Pulmonary artery endothelial cell (primary cell): ENCODE measurements around the gene MAN1A1. TPM values are rescaled to one million over a fixed set of nuclear protein-coding genes. Genes with fewer than 3 reads are reported as not detected.
A peak's percentile ranks its signal among the peaks of the same experiment; 100 is the strongest.

ENCODE experiments used
- DNase-seq: peaks from one replicate; pipeline ENCODE4 v3.0.0-alpha.2; 2011; ENCODE audit warnings: low read depth, low spot score
- total RNA-seq: library from RNA; depleted of rRNA; stranded (reverse); fragments of >200 nt; gene quantifications from 2 replicates; pipeline ENCODE4 v1.2.3, GENCODE V29; 2014

Gene MAN1A1
- total RNA-seq, 1 donor from 2014 or later: 29.6 TPM

GRCh38 chr6:119148098-119148824, 201.3 kb downstream of the MAN1A1 start:
- DNase-seq: no peak

GRCh38 chr6:119147101-119148053, 202.2 kb downstream of the MAN1A1 start:
- peak; percentile 48 for DNase-seq

GRCh38 chr6:119145111-119145510, 204.4 kb downstream of the MAN1A1 start:
- DNase-seq: no peak

- no peak for DNase-seq
Observed at GRCh38 chr6:119142637-119143036, 206.9 kb downstream of the MAN1A1 start.

- DNase-seq: no peak
Observed at GRCh38 chr6:119142041-119142440, 207.5 kb downstream of the MAN1A1 start.

- DNase-seq: no peak
Observed at GRCh38 chr6:119140196-119141140, 209.1 kb downstream of the MAN1A1 start.

- no peak for DNase-seq
Observed at GRCh38 chr6:119138906-119139541, 210.5 kb downstream of the MAN1A1 start.

- no peak for DNase-seq
Observed at GRCh38 chr6:119137194-119138072, 212.1 kb downstream of the MAN1A1 start.

- DNase-seq: no peak
Observed at GRCh38 chr6:119134752-119135151, 214.8 kb downstream of the MAN1A1 start.

- no peak for DNase-seq
Observed at GRCh38 chr6:119133400-119133799, 216.2 kb downstream of the MAN1A1 start.

- no peak for DNase-seq
Observed at GRCh38 chr6:119132261-119132981, 217.1 kb downstream of the MAN1A1 start.

- DNase-seq: no peak
Observed at GRCh38 chr6:119129968-119130484, 219.5 kb downstream of the MAN1A1 start.

- peak; percentile 60 for DNase-seq
Observed at GRCh38 chr6:119129148-119129967, 220.2 kb downstream of the MAN1A1 start.

GRCh38 chr6:119128252-119128912, 221.2 kb downstream of the MAN1A1 start:
- DNase-seq: no peak

- DNase-seq: no peak
Observed at GRCh38 chr6:119127627-119128026, 221.9 kb downstream of the MAN1A1 start.
